Measurements from ENCODE around the gene ORM1.

The ORM1 gene

GRCh38 chr9:114371343-114371944 lies 48.5 kb downstream of the ORM1 start:
- H3K4me3 ChIP-seq (ENCODE audit: low read depth, low read length), result no peak overlapping the region
- TF ChIP-seq CTCF (IDR thresholded peaks at IDR 0.05; ENCODE audit: low read depth, low read length), result no peak
- DNase-seq (ENCODE audit: low read depth, low spot score), result no peak
- in situ Hi-C loops (cut with HindIII; ENCODE audit: low sequenced_read_pairs), result no loop called here

GRCh38 chr9:114371973-114372917 lies 49.3 kb downstream of the ORM1 start:
- DNase-seq (ENCODE audit: low read depth, low spot score), result no peak
- in situ Hi-C loops (cut with HindIII; ENCODE audit: low sequenced_read_pairs), result no loop called here
- TF ChIP-seq CTCF (IDR thresholded peaks at IDR 0.05; ENCODE audit: low read depth, low read length), result no peak
- no peak overlapping the region for H3K4me3 ChIP-seq (ENCODE audit: low read depth, low read length)

- no peak for DNase-seq (ENCODE audit: low read depth, low spot score)
- no peak overlapping the region for H3K4me3 ChIP-seq (ENCODE audit: low read depth, low read length)
- in situ Hi-C loops (cut with HindIII; ENCODE audit: low sequenced_read_pairs), result no loop called here
- TF ChIP-seq CTCF (IDR thresholded peaks at IDR 0.05; ENCODE audit: low read depth, low read length), result no peak
Observed at GRCh38 chr9:114372921-114373448, 50.1 kb downstream of the ORM1 start.

GRCh38 chr9:114373960-114374730 lies 51.2 kb downstream of the ORM1 start:
- no peak overlapping the region for H3K4me3 ChIP-seq (ENCODE audit: low read depth, low read length)
- no peak for DNase-seq (ENCODE audit: low read depth, low spot score)
- in situ Hi-C loops (cut with HindIII; ENCODE audit: low sequenced_read_pairs), result no loop called here
- TF ChIP-seq CTCF (IDR thresholded peaks at IDR 0.05; ENCODE audit: low read depth, low read length), result no peak

GRCh38 chr9:114374936-114375335 lies 52.0 kb downstream of the ORM1 start:
- in situ Hi-C loops (cut with HindIII; ENCODE audit: low sequenced_read_pairs), result no loop called here
- TF ChIP-seq CTCF (IDR thresholded peaks at IDR 0.05; ENCODE audit: low read depth, low read length), result no peak
- no peak overlapping the region for H3K4me3 ChIP-seq (ENCODE audit: low read depth, low read length)
- DNase-seq (ENCODE audit: low read depth, low spot score), result no peak
